ENCODE results near the gene SELENON. TPM values are rescaled to one million over a fixed set of nuclear protein-coding genes. Genes with fewer than 3 reads are reported as not detected.
A peak's percentile ranks its signal among the peaks of the same experiment; 100 is the strongest.

SELENON gene
- polyA plus RNA-seq, 1 of the 3 experiments (the other 2 are of a cell fraction): 56.2 TPM

- POLR2A ChIA-PET: no interaction called here
- 59% methylated on average over 3 of the region's 4 CpGs for WGBS (ENCODE audit: low lambda C conversion rate)
Observed at GRCh38 chr1:25773441-25774125, 26.4 kb upstream of the SELENON start.

GRCh38 chr1:25774206-25774803 is 25.7 kb upstream of the SELENON start:
- H4K20me1 ChIP-seq (ENCODE audit: insufficient read depth): no peaks in the 10 kb centered on the region
- no peaks in the 10 kb centered on the region for H3K27me3 ChIP-seq (ENCODE audit: insufficient read depth)
- TF ChIP-seq FOSL2 (IDR thresholded peaks at IDR 0.05; ENCODE audit: borderline replicate concordance, low read depth) (no peak), YY1 (IDR thresholded peaks at IDR 0.05; ENCODE audit: low read depth) (no peak), IRF3 (IDR thresholded peaks at IDR 0.05; ENCODE audit: low read depth, low read length) (no peak), RXRA (IDR thresholded peaks at IDR 0.05; ENCODE audit: borderline replicate concordance, low read depth) (no peak), RCOR1 (IDR thresholded peaks at IDR 0.05; ENCODE audit: low read length) (no peak), SMC3 (IDR thresholded peaks at IDR 0.05; ENCODE audit: low read depth, low read length) (no peak), RAD21 (IDR thresholded peaks at IDR 0.05; ENCODE audit: low read length) (no peak), NRF1 (IDR thresholded peaks at IDR 0.05; ENCODE audit: low read depth, low read length) (no peak), FOXM1 (IDR thresholded peaks at IDR 0.05; ENCODE audit: low read depth) (no peak), GATA2 (CRISPR knock-in tag; IDR thresholded peaks at IDR 0.05) (no peak), TCF12 (IDR thresholded peaks at IDR 0.05) (no peak)
- TF ChIP-seq, protein P1, sequence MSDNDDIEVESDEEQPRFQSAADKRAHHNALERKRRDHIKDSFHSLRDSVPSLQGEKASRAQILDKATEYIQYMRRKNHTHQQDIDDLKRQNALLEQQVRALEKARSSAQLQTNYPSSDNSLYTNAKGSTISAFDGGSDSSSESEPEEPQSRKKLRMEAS (IDR thresholded peaks at IDR 0.05; ENCODE audit: low read depth): no peak
- TF ChIP-seq, protein P2, sequence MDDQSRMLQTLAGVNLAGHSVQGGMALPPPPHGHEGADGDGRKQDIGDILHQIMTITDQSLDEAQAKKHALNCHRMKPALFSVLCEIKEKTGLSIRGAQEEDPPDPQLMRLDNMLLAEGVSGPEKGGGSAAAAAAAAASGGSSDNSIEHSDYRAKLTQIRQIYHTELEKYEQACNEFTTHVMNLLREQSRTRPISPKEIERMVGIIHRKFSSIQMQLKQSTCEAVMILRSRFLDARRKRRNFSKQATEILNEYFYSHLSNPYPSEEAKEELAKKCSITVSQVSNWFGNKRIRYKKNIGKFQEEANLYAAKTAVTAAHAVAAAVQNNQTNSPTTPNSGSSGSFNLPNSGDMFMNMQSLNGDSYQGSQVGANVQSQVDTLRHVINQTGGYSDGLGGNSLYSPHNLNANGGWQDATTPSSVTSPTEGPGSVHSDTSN (IDR thresholded peaks at IDR 0.05): no peak
- TF ChIP-seq, protein P3, sequence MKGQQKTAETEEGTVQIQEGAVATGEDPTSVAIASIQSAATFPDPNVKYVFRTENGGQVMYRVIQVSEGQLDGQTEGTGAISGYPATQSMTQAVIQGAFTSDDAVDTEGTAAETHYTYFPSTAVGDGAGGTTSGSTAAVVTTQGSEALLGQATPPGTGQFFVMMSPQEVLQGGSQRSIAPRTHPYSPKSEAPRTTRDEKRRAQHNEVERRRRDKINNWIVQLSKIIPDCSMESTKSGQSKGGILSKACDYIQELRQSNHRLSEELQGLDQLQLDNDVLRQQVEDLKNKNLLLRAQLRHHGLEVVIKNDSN (IDR thresholded peaks at IDR 0.05; ENCODE audit: borderline replicate concordance, low read depth): no peak
- TF ChIP-seq, protein P4, sequence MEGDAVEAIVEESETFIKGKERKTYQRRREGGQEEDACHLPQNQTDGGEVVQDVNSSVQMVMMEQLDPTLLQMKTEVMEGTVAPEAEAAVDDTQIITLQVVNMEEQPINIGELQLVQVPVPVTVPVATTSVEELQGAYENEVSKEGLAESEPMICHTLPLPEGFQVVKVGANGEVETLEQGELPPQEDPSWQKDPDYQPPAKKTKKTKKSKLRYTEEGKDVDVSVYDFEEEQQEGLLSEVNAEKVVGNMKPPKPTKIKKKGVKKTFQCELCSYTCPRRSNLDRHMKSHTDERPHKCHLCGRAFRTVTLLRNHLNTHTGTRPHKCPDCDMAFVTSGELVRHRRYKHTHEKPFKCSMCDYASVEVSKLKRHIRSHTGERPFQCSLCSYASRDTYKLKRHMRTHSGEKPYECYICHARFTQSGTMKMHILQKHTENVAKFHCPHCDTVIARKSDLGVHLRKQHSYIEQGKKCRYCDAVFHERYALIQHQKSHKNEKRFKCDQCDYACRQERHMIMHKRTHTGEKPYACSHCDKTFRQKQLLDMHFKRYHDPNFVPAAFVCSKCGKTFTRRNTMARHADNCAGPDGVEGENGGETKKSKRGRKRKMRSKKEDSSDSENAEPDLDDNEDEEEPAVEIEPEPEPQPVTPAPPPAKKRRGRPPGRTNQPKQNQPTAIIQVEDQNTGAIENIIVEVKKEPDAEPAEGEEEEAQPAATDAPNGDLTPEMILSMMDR (IDR thresholded peaks at IDR 0.05): no peak
- TF ChIP-seq, protein P5, sequence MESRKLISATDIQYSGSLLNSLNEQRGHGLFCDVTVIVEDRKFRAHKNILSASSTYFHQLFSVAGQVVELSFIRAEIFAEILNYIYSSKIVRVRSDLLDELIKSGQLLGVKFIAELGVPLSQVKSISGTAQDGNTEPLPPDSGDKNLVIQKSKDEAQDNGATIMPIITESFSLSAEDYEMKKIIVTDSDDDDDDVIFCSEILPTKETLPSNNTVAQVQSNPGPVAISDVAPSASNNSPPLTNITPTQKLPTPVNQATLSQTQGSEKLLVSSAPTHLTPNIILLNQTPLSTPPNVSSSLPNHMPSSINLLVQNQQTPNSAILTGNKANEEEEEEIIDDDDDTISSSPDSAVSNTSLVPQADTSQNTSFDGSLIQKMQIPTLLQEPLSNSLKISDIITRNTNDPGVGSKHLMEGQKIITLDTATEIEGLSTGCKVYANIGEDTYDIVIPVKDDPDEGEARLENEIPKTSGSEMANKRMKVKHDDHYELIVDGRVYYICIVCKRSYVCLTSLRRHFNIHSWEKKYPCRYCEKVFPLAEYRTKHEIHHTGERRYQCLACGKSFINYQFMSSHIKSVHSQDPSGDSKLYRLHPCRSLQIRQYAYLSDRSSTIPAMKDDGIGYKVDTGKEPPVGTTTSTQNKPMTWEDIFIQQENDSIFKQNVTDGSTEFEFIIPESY (IDR thresholded peaks at IDR 0.05; ENCODE audit: borderline replicate concordance, low read depth): no peak
- no peaks in the 10 kb centered on the region for H3K9me3 ChIP-seq
- H3K4me1 ChIP-seq (ENCODE audit: control insufficient read depth in 1 of 2, insufficient read depth in 2 of 2, low read depth in 1 of 2, low read length in 1 of 2): peaks cover 0 to 63% of the 10 kb centered on the region in 2 experiments; a peak in 1 of 4 replicates
- H3K79me2 ChIP-seq (ENCODE audit: insufficient read depth): no peaks in the 10 kb centered on the region
- DNase-seq: no peak
- H3K36me3 ChIP-seq (replicated peaks in 1 of 2; ENCODE audit: control insufficient read depth in 1 of 2, insufficient read depth in 2 of 2, low read length in 1 of 2): no peaks in the 10 kb centered on the region
- no peak overlapping the region for H3K4me2 ChIP-seq
- POLR2A ChIA-PET: interaction anchor here (1.0 to 1.3 kb wide), 2 partner anchors 8 to 46 kb away, joined by 3 read pairs; no protein-coding TSS in a partner anchor
- no peak overlapping the region for H3K4me3 ChIP-seq (ENCODE audit: low read depth in 2 of 2, low read length in 1 of 2)
- H3K9ac ChIP-seq: no peak overlapping the region
- H2AFZ ChIP-seq (ENCODE audit: low read depth): no peak overlapping the region
- H3K9me2 ChIP-seq: no peaks in the 10 kb centered on the region
- no peaks in the 10 kb centered on the region for H3F3A ChIP-seq (replicated peaks; ENCODE audit: insufficient read depth)
- CTCF ChIA-PET: interaction anchor here (0.7 to 2.0 kb wide), 13 partner anchors 9 to 286 kb away, joined by 3 to 8 read pairs (median 3); no protein-coding TSS in a partner anchor
- 83% methylated on average over 9 of the region's 13 CpGs for WGBS (ENCODE audit: low lambda C conversion rate)
- H3K27ac ChIP-seq (ENCODE audit: low read depth in 2 of 2, low read length in 1 of 2): peak overlapping the region in 1 of 2 experiments; percentile 89; a peak in 2 of 4 replicates

More at GRCh38 chr1:25773441-25774125, 26.4 kb upstream of the SELENON start:
- Histone ChIP-seq H3K27me3 (ENCODE audit: insufficient read depth) (no peaks in the 10 kb centered on the region), H3K4me3 (ENCODE audit: low read depth in 2 of 2, low read length in 1 of 2) (no peak overlapping the region), H3K4me1 (ENCODE audit: control insufficient read depth in 1 of 2, insufficient read depth in 2 of 2, low read depth in 1 of 2, low read length in 1 of 2) (peaks cover 0 to 66% of the 10 kb centered on the region in 2 experiments; a peak in 1 of 4 replicates), H3K36me3 (replicated peaks in 1 of 2; ENCODE audit: control insufficient read depth in 1 of 2, insufficient read depth in 2 of 2, low read length in 1 of 2) (no peaks in the 10 kb centered on the region), H3K79me2 (ENCODE audit: insufficient read depth) (no peaks in the 10 kb centered on the region), H4K20me1 (ENCODE audit: insufficient read depth) (no peaks in the 10 kb centered on the region), H3K27ac (ENCODE audit: low read depth in 2 of 2, low read length in 1 of 2) (peak overlapping the region in 1 of 2 experiments; percentile 89; a peak in 2 of 4 replicates), H3K4me2 (no peak overlapping the region), H3K9me2 (no peaks in the 10 kb centered on the region), H3F3A (replicated peaks; ENCODE audit: insufficient read depth) (no peaks in the 10 kb centered on the region), H2AFZ (ENCODE audit: low read depth) (no peak overlapping the region), H3K9me3 (no peaks in the 10 kb centered on the region), H3K9ac (no peak overlapping the region)
- DNase-seq: peak; percentile 71
- TF ChIP-seq NRF1 (IDR thresholded peaks at IDR 0.05; ENCODE audit: low read depth, low read length): no peak
- TF ChIP-seq, protein P3 (IDR thresholded peaks at IDR 0.05; ENCODE audit: borderline replicate concordance, low read depth): no peak
- TF ChIP-seq RCOR1 (IDR thresholded peaks at IDR 0.05; ENCODE audit: low read length): peak; percentile 33; the same call in 1 of the 2 replicates
- CTCF ChIA-PET: interaction anchor here (0.7 to 2.0 kb wide), 9 partner anchors 9 to 165 kb away, joined by 3 to 8 read pairs (median 4); no protein-coding TSS in a partner anchor

Measured in SK-N-SH (cell line).